Karpas-422 (cell line): ENCODE data around the gene FKBP1C. TPM values are rescaled to one million over a fixed set of nuclear protein-coding genes. Genes with fewer than 3 reads are reported as not detected.
"Not testable (repeated sequence)": the region's sequence is repeated elsewhere in the genome, so short reads cannot be mapped to it uniquely, and the experiment has no call there.

Source experiments
- DNase-seq: peaks from one replicate; pipeline ENCODE4 v3.0.0-alpha.2; 2015
- H2AFZ ChIP-seq: fragments of 200-600 bp; sonication (generic); 2 replicates; pipeline ENCODE4 v1.6.1; 2014; ENCODE audit warnings: antibody characterized with exemption, low read length, mixed read lengths
- H3K27ac ChIP-seq: fragments of 200-600 bp; sonication (generic); 2 replicates; pipeline ENCODE4 v1.5.1; 2014; ENCODE audit warnings: mild to moderate bottlenecking, low read length, moderate library complexity
- H3K27me3 ChIP-seq: fragments of 200-600 bp; sonication (generic); 2 replicates; pipeline ENCODE4 v1.6.1; 2014; ENCODE audit warnings: low read length, mixed read lengths
- H3K36me3 ChIP-seq: fragments of 200-600 bp; sonication (generic); 2 replicates; pipeline ENCODE4 v1.6.1; 2014; ENCODE audit warnings: low read length, mixed read lengths; ENCODE audit not compliant: insufficient read depth
- H3K4me1 ChIP-seq: fragments of 200-600 bp; sonication (generic); 2 replicates; pipeline ENCODE4 v1.6.1; 2014; ENCODE audit warnings: mild to moderate bottlenecking, low read length, mixed read lengths
- H3K4me2 ChIP-seq: fragments of 200-600 bp; sonication (generic); 2 replicates; pipeline ENCODE4 v1.6.1; 2014; ENCODE audit warnings: low read length, low read depth, mild to moderate bottlenecking; ENCODE audit not compliant: poor library complexity, severe bottlenecking
- H3K4me3 ChIP-seq: fragments of 200-600 bp; sonication (generic); 2 replicates; pipeline ENCODE4 v1.5.1; 2014; ENCODE audit warnings: mild to moderate bottlenecking, antibody characterized with exemption, low read length, mixed read lengths
- H3K79me2 ChIP-seq: fragments of 200-600 bp; sonication (generic); 2 replicates; pipeline ENCODE4 v1.6.1; 2014; ENCODE audit warnings: mild to moderate bottlenecking, low read length, mixed read lengths
- H3K9ac ChIP-seq: fragments of 200-600 bp; sonication (generic); 2 replicates; pipeline ENCODE4 v1.6.0; 2014; ENCODE audit warnings: low read length
- H3K9me2 ChIP-seq: fragments of 200-600 bp; sonication (generic), shearing (Covaris generic); replicated peaks from 2 replicates; pipeline ENCODE4 v1.6.0; 2014; ENCODE audit warnings: mild to moderate bottlenecking, low read length, moderate library complexity; ENCODE audit not compliant: insufficient read depth
- H3K9me3 ChIP-seq: fragments of 300-700, 200-600 bp; sonication (generic); 2 replicates; pipeline ENCODE4 v1.6.1; 2014; ENCODE audit warnings: low read length, mixed read lengths
- H4K20me1 ChIP-seq: fragments of 200-600 bp; sonication (generic); 2 replicates; pipeline ENCODE4 v1.6.1; 2014; ENCODE audit warnings: mild to moderate bottlenecking, antibody characterized with exemption, low read length, low read depth; ENCODE audit not compliant: insufficient read depth
- total RNA-seq: library from RNA; depleted of rRNA; stranded (reverse); fragments of >200 nt; shearing (Covaris generic); gene quantifications from 2 replicates; pipeline ENCODE4 v1.2.3, GENCODE V29; 2014; ENCODE audit warnings: low replicate concordance

Gene FKBP1C
- total RNA-seq, 1 experiment from 2014 or later, result not detected

DNA sequence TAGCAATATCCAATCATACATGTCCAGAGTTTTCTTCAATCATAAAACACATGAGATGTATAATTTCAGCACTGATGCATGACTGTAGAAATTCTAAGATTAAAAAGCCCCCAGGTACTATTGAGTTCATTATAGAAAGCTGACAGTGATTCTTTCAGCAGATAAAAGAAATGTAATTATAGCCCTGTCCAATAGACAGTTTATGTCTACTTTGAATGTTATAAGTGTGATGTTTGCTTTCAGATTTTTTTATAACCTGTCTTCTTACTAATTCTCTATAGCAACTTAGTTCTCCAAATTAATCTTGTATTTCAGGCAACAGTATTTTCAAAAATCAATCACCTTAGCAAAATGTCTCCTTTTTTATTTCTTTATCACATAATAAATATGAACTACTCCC is 13.5 kb upstream of the FKBP1C start:
- H2AFZ ChIP-seq, result no peak overlapping the region
- H3K9me3 ChIP-seq, result no peaks in the 10 kb centered on the region
- H3K79me2 ChIP-seq, result no peaks in the 10 kb centered on the region
- no peaks in the 10 kb centered on the region for H3K27me3 ChIP-seq
- H3K27ac ChIP-seq, result no peak overlapping the region
- H3K36me3 ChIP-seq, result no peaks in the 10 kb centered on the region
- no peak overlapping the region for H3K4me3 ChIP-seq
- no peaks in the 10 kb centered on the region for H3K9me2 ChIP-seq
- DNase-seq, result no peak
- no peaks in the 10 kb centered on the region for H3K4me1 ChIP-seq
- H4K20me1 ChIP-seq, result no peaks in the 10 kb centered on the region
- no peak overlapping the region for H3K9ac ChIP-seq
- H3K4me2 ChIP-seq, result no peak overlapping the region

GRCh38 chr6:63213325-63213724 is 2.1 kb downstream of the FKBP1C start:
- no peak for DNase-seq
- Histone ChIP-seq H3K36me3 (no peaks in the 10 kb centered on the region), H3K9me3 (peaks cover 8% of the 10 kb centered on the region; the same call in 1 of the 2 replicates), H3K27ac (no peak overlapping the region), H3K4me1 (no peaks in the 10 kb centered on the region), H3K4me2 (no peak overlapping the region), H2AFZ (no peak overlapping the region), H3K4me3 (no peak overlapping the region), H3K27me3 (no peaks in the 10 kb centered on the region), H3K9ac (no peak overlapping the region), H3K79me2 (no peaks in the 10 kb centered on the region), H4K20me1 (no peaks in the 10 kb centered on the region), H3K9me2 (no peaks in the 10 kb centered on the region; the same call in 1 of the 2 replicates)

DNA sequence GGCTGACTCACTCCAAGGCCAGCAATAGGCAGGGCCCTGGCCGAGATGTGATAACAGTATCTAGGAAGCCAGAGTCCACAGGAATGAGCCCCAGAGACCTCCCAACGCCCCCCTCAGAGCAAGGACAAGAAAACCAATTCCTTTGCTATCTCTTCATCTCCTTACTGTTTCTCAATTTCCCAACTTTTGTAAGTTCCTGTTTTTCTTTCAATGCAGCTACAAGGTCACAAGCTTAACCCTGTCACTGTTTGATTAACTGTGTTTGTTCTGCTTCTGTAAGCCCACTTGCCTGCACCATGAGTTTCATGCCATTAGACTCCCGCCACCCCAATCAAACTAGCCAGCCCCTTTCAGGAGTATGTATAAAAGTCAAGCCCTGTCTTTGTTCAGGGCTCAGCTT is 3.5 kb downstream of the FKBP1C start:
- Histone ChIP-seq H3K9me3 (peaks cover 8% of the 10 kb centered on the region; the same call in 1 of the 2 replicates), H3K27me3 (no peaks in the 10 kb centered on the region), H3K9ac (no peak overlapping the region), H3K36me3 (no peaks in the 10 kb centered on the region), H3K4me3 (no peak overlapping the region), H3K4me2 (no peak overlapping the region), H3K4me1 (no peaks in the 10 kb centered on the region), H3K27ac (no peak overlapping the region), H3K9me2 (no peaks in the 10 kb centered on the region), H4K20me1 (no peaks in the 10 kb centered on the region), H2AFZ (no peak overlapping the region), H3K79me2 (no peaks in the 10 kb centered on the region)
- no peak for DNase-seq

DNA sequence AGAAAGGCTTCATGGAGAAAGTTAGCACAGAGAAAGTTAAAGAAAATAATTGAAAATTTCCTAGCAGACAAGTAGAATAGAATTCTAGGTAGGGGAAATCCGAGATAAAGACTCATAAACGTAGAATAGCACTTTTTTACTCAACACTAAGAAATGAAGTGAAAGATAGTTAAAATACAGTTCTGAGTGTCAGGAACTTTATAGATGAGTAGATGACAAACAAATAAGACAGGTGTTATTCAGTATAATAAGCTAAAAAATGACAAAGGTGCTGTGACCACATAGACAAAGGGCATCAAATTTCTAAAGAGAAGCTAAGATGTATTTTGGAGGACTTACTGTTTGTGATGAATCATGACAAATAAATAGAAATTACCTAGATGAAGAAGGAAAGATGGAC is 12.9 kb downstream of the FKBP1C start:
- H3K36me3 ChIP-seq, result no peaks in the 10 kb centered on the region
- H3K9me2 ChIP-seq, result no peaks in the 10 kb centered on the region
- no peaks in the 10 kb centered on the region for H4K20me1 ChIP-seq
- H2AFZ ChIP-seq, result no peak overlapping the region
- no peak for DNase-seq
- no peaks in the 10 kb centered on the region for H3K9me3 ChIP-seq
- no peak overlapping the region for H3K27ac ChIP-seq
- H3K9ac ChIP-seq, result no peak overlapping the region
- H3K27me3 ChIP-seq, result no peaks in the 10 kb centered on the region
- no peak overlapping the region for H3K4me3 ChIP-seq
- H3K4me2 ChIP-seq, result no peak overlapping the region
- no peaks in the 10 kb centered on the region for H3K79me2 ChIP-seq
- H3K4me1 ChIP-seq, result no peaks in the 10 kb centered on the region

DNA sequence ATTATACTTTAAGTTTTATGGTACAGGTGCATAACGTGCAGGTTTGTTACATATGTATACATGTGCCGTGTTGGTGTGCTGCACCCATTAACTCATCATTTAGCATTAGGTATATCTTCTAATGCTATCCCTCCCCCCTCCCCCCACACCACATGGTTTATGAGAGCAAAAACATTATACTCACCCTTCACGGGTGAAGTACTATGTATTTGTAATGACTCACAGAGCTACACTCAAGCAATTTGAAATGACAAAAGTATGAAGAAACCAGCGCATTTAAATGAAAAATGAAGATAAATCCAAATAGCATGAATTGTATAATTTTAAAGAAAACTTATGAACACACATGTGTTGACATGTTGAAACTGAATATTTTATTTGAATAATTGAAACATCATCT is 14.7 kb downstream of the FKBP1C start:
- not testable (repeated sequence) for H3K79me2 ChIP-seq, DNase-seq

DNA sequence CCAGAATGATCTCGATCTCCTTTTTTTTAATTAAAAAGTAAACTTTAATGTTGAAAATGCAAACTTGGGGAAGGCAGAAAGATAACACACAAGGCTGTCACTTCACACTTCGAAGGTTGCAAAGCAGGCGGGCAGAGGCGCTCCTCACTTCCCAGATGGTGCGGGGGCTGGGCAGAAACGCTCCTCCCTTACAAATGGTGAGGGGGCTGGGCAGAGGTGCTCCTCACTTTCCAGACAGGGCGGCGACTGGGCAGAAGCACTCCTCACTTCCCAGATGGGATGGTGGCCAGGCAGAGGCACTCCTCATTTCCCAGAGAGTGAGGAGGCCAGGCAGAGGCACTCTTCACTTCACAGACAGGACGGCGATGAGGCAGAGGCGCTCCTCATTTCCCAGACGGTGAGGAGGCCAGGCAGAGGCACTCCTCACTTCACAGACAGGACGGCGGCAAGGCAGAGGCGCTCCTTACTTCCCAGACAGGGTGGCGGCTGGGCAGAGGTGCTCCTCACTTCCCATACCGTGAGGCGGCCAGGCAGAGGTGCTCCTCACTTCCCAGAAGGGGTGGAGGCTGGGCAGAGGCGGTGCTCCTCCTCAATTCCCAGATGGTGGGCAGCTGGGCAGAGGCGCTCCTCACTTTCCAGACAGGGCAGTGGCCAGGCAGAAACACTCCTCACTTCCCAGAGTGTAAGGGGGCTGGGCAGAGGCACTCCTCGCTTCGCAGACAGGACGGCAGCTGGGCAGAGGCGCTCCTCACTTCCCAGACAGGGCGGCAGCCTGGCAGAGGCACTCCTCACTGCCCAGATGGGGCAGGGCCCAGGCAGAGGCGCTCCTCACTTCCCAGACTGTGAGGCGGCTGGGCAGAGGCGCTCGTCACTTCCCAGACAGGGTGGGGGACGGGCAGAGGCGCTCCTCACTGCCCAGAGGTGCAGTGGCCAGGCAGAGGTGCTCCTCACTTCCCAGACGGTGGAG is 16.9 kb downstream of the FKBP1C start:
- H3K9ac ChIP-seq, H2AFZ ChIP-seq, H3K79me2 ChIP-seq, H3K4me2 ChIP-seq, H3K9me2 ChIP-seq, DNase-seq, H3K4me1 ChIP-seq, H3K27me3 ChIP-seq, H3K36me3 ChIP-seq, H3K27ac ChIP-seq, H3K9me3 ChIP-seq, H3K4me3 ChIP-seq, H4K20me1 ChIP-seq: not testable (repeated sequence)

More for the DNA sequence above, 14.7 kb downstream of the FKBP1C start:
- H3K9ac ChIP-seq, H3K36me3 ChIP-seq, H3K4me2 ChIP-seq, H3K27ac ChIP-seq, H3K9me3 ChIP-seq, H3K4me1 ChIP-seq, H3K27me3 ChIP-seq, H3K4me3 ChIP-seq, H2AFZ ChIP-seq, H3K9me2 ChIP-seq, H4K20me1 ChIP-seq: not testable (repeated sequence)

DNA sequence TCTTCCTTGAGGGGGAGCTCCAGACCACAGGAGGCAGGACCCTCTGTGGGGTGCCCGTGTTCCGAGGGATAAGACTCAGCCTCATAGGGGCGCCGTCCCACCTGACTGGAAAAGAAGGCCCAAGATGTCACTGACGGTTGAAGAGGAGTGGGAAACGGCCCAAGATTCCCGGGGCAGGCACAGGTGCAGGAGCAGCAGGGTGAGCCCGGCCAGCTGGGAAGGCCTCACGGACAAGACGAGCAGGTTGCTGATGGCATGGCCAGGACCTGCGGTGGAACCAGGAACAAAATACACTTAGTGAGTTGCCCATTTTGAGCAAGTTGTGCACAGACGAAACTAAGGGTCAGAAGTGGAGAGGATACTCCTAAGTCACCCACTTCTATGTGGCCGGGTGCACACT is 18.8 kb downstream of the FKBP1C start:
- DNase-seq, H3K9ac ChIP-seq, H3K4me2 ChIP-seq, H3K36me3 ChIP-seq, H3K79me2 ChIP-seq, H3K4me1 ChIP-seq, H3K9me2 ChIP-seq, H3K27ac ChIP-seq, H3K27me3 ChIP-seq, H4K20me1 ChIP-seq, H3K9me3 ChIP-seq, H3K4me3 ChIP-seq, H2AFZ ChIP-seq: not testable (repeated sequence)

GRCh38 chr6:63230511-63230910 is 19.2 kb downstream of the FKBP1C start:
- not testable (repeated sequence) for H2AFZ ChIP-seq, H3K36me3 ChIP-seq, H4K20me1 ChIP-seq, H3K9me3 ChIP-seq, DNase-seq, H3K4me3 ChIP-seq, H3K9me2 ChIP-seq, H3K9ac ChIP-seq, H3K79me2 ChIP-seq, H3K27ac ChIP-seq, H3K4me1 ChIP-seq, H3K27me3 ChIP-seq, H3K4me2 ChIP-seq
